SK-N-SH treated with all-trans-retinoic acid at 6 μM for 48 hours (cell line): ENCODE measurements around the gene FAM3B.

Experiments
- ATAC-seq: fragments of 200-7000 bp; cut with Tn5 transposase; 3 replicates; pipeline ENCODE4 v1.9.1; 2020; ENCODE audit warnings: mild to moderate bottlenecking, moderate library complexity
- ARNTL ChIP-seq: fragments of 450-650 bp; formaldehyde crosslinking; IDR thresholded peaks from 2 replicates; pipeline ENCODE4 v1.5.0; 2020; ENCODE audit warnings: low read depth, mild to moderate bottlenecking, moderate library complexity, borderline replicate concordance
- BACH2 ChIP-seq: fragments of 250-450 bp; sonication (Bioruptor Pico); IDR thresholded peaks from 2 replicates; pipeline ENCODE4 v1.9.0; 2021; ENCODE audit warnings: mild to moderate bottlenecking, borderline replicate concordance
- CREB5 ChIP-seq: fragments of 250-450 bp; sonication (Bioruptor Pico); IDR thresholded peaks from 2 replicates; pipeline ENCODE4 v1.5.1; 2020; ENCODE audit warnings: low read depth, mild to moderate bottlenecking, moderate library complexity
- CSDC2 ChIP-seq: fragments of 250-450 bp; sonication (Bioruptor Pico); IDR thresholded peaks from 2 replicates; pipeline ENCODE4 v1.5.0; 2020; ENCODE audit warnings: mild to moderate bottlenecking, moderate library complexity
- CSRNP3 ChIP-seq: fragments of 250-450 bp; sonication (Bioruptor Pico); IDR thresholded peaks from 2 replicates; pipeline ENCODE4 v1.5.1; 2021; ENCODE audit warnings: mild to moderate bottlenecking, moderate library complexity
- ESRRG ChIP-seq: fragments of 250-450 bp; sonication (Bioruptor Pico); IDR thresholded peaks from 2 replicates; pipeline ENCODE4 v1.6.1; 2021; ENCODE audit warnings: mild to moderate bottlenecking
- GLIS3 ChIP-seq: fragments of 250-450 bp; sonication (Bioruptor Pico); IDR thresholded peaks from 2 replicates; pipeline ENCODE4 v1.5.0; 2020; ENCODE audit warnings: mild to moderate bottlenecking, moderate library complexity
- ISL1 ChIP-seq: fragments of 250-450 bp; sonication (Bioruptor Pico); IDR thresholded peaks from 2 replicates; pipeline ENCODE4 v2.1.2; 2022; ENCODE audit warnings: mild to moderate bottlenecking, moderate library complexity
- OSR1 ChIP-seq: fragments of 250-450 bp; sonication (Bioruptor Pico); IDR thresholded peaks from 2 replicates; pipeline ENCODE4 v1.8.0; 2022; ENCODE audit warnings: moderate library complexity, mild to moderate bottlenecking, inconsistent platforms
- POU6F1 ChIP-seq: fragments of 250-450 bp; sonication (Bioruptor Pico); IDR thresholded peaks from 2 replicates; pipeline ENCODE4 v1.8.0; 2021; ENCODE audit warnings: low read depth, mild to moderate bottlenecking, moderate library complexity, borderline replicate concordance
- RARB ChIP-seq: fragments of 250-450 bp; sonication (Bioruptor Pico); IDR thresholded peaks from 2 replicates; pipeline ENCODE4 v1.8.0; 2021; ENCODE audit warnings: mild to moderate bottlenecking, moderate library complexity
- SNAI2 ChIP-seq: fragments of 250-450 bp; sonication (Bioruptor Pico); IDR thresholded peaks from 2 replicates; pipeline ENCODE4 v1.5.0; 2020; ENCODE audit warnings: mild to moderate bottlenecking, moderate library complexity
- TCF4 ChIP-seq: fragments of 250-450 bp; sonication (Bioruptor Pico); IDR thresholded peaks from 2 replicates; pipeline ENCODE4 v1.8.0; 2021; ENCODE audit warnings: mild to moderate bottlenecking, moderate library complexity, borderline replicate concordance
- TOX ChIP-seq: fragments of 250-450 bp; sonication (Bioruptor Pico); IDR thresholded peaks from 2 replicates; pipeline ENCODE4 v1.8.0; 2021; ENCODE audit warnings: mild to moderate bottlenecking, moderate library complexity, borderline replicate concordance
- ZC3H10 ChIP-seq: fragments of 250-450 bp; sonication (Bioruptor Pico); IDR thresholded peaks from 2 replicates; pipeline ENCODE4 v1.5.1; 2021; ENCODE audit warnings: mild to moderate bottlenecking, moderate library complexity
- ZFP3 ChIP-seq: fragments of 250-450 bp; sonication (Bioruptor Pico); IDR thresholded peaks from 2 replicates; pipeline ENCODE4 v1.5.0; 2020; ENCODE audit warnings: mild to moderate bottlenecking, moderate library complexity
- ZFP30 ChIP-seq: fragments of 450-650 bp; formaldehyde crosslinking; IDR thresholded peaks from 2 replicates; pipeline ENCODE4 v1.5.0; 2022; ENCODE audit warnings: mild to moderate bottlenecking, moderate library complexity
- ZNF565 ChIP-seq: fragments of 450-650 bp; formaldehyde crosslinking; conservative IDR thresholded peaks from 2 replicates; pipeline ENCODE4 v1.5.0; 2020; ENCODE audit warnings: low read depth, mild to moderate bottlenecking, moderate library complexity
- ZNF70 ChIP-seq: fragments of 450-650 bp; formaldehyde crosslinking; IDR thresholded peaks from 2 replicates; pipeline ENCODE4 v1.5.0; 2020; ENCODE audit warnings: mild to moderate bottlenecking, moderate library complexity
- ZNF8 ChIP-seq: fragments of 450-650 bp; formaldehyde crosslinking; IDR thresholded peaks from 2 replicates; pipeline ENCODE4 v1.5.0; 2020; ENCODE audit warnings: mild to moderate bottlenecking, moderate library complexity
- TF ChIP-seq, protein P1 (sequence below): fragments of 250-450 bp; sonication (Bioruptor Pico); IDR thresholded peaks from 2 replicates; pipeline ENCODE4 v1.8.0; 2020; ENCODE audit warnings: mild to moderate bottlenecking, moderate library complexity, borderline replicate concordance
- TF ChIP-seq, protein P2 (sequence below): fragments of 250-450 bp; sonication (Bioruptor Pico); IDR thresholded peaks from 2 replicates; pipeline ENCODE4 v1.5.0; 2020; ENCODE audit warnings: mild to moderate bottlenecking, moderate library complexity

Gene FAM3B

DNA sequence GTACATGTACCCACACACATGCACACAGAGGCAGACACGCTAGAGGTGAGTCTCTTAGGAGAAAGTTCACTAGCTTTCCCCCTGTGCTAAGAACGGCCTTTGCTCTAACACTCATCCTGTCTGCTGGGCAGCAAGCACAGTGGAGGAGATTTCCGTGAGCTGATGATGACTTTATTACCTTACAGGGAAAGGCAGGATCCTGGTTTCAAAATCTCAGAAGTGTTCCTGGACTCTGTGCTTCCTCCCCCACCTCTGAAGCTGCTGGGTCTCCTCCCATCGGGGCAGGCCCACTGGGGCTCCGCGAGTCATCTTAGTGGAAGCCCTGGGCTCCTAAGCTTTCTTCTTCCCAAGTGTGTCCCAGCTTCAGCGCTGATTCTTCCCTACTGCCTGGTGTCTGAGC, 2.7 kb downstream of the FAM3B start:
- ATAC-seq = no peak
- no peak for TF ChIP-seq OSR1

DNA sequence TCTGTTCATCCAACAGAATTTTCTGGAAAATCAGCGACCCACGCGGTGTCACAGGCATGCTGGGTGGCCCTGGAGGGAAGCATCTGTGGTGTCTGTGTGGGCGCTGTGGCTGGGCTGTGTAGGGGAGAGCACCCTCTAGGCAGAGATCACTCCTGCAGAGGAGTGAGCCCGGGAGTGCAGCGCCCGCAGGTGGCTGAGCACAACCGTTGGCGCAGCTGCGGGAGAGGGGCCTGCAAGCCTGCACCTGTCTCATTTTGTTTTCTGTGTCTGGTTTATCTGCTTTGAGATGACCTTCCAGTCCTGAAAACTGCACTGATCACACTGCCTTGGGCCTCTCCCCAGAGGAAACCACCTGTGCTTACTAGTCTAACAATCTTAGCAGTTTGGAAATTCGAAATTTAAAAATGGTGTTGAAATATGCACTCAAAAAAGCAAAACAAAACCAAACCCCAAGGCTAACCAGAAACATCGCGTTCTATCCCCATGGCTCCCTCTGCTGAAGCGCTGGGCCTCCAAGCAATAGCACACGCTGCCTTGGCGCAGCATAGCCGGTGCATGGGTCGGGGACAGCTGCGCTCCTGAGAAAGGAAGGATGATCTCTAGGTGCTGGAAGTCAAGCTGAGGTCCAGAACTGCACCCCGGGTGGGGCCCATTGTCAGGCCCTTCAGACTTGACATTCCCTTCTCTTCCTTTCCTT, 4.8 kb downstream of the FAM3B start:
- ATAC-seq = no peak
- no peak for TF ChIP-seq CSRNP3 (CRISPR knock-in tag)
- no peak for TF ChIP-seq TOX (CRISPR knock-in tag)
- TF ChIP-seq ZFP3 (CRISPR knock-in tag) = no peak
- TF ChIP-seq POU6F1 = no peak
- TF ChIP-seq ARNTL = no peak
- TF ChIP-seq, protein P1, sequence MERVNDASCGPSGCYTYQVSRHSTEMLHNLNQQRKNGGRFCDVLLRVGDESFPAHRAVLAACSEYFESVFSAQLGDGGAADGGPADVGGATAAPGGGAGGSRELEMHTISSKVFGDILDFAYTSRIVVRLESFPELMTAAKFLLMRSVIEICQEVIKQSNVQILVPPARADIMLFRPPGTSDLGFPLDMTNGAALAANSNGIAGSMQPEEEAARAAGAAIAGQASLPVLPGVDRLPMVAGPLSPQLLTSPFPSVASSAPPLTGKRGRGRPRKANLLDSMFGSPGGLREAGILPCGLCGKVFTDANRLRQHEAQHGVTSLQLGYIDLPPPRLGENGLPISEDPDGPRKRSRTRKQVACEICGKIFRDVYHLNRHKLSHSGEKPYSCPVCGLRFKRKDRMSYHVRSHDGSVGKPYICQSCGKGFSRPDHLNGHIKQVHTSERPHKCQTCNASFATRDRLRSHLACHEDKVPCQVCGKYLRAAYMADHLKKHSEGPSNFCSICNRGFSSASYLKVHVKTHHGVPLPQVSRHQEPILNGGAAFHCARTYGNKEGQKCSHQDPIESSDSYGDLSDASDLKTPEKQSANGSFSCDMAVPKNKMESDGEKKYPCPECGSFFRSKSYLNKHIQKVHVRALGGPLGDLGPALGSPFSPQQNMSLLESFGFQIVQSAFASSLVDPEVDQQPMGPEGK (CRISPR knock-in tag) = no peak
- TF ChIP-seq CREB5 = no peak
- no peak for TF ChIP-seq OSR1
- TF ChIP-seq ZC3H10 = no peak
- TF ChIP-seq ZNF70 (CRISPR knock-in tag) = no peak
- TF ChIP-seq ZNF8 = no peak
- no peak for TF ChIP-seq ZFP30 (CRISPR knock-in tag)
- TF ChIP-seq SNAI2 (CRISPR knock-in tag) = no peak
- TF ChIP-seq TCF4 = no peak
- no peak for TF ChIP-seq RARB
- no peak for TF ChIP-seq ESRRG (CRISPR knock-in tag)
- no peak for TF ChIP-seq GLIS3 (CRISPR knock-in tag)
- TF ChIP-seq, protein P2, sequence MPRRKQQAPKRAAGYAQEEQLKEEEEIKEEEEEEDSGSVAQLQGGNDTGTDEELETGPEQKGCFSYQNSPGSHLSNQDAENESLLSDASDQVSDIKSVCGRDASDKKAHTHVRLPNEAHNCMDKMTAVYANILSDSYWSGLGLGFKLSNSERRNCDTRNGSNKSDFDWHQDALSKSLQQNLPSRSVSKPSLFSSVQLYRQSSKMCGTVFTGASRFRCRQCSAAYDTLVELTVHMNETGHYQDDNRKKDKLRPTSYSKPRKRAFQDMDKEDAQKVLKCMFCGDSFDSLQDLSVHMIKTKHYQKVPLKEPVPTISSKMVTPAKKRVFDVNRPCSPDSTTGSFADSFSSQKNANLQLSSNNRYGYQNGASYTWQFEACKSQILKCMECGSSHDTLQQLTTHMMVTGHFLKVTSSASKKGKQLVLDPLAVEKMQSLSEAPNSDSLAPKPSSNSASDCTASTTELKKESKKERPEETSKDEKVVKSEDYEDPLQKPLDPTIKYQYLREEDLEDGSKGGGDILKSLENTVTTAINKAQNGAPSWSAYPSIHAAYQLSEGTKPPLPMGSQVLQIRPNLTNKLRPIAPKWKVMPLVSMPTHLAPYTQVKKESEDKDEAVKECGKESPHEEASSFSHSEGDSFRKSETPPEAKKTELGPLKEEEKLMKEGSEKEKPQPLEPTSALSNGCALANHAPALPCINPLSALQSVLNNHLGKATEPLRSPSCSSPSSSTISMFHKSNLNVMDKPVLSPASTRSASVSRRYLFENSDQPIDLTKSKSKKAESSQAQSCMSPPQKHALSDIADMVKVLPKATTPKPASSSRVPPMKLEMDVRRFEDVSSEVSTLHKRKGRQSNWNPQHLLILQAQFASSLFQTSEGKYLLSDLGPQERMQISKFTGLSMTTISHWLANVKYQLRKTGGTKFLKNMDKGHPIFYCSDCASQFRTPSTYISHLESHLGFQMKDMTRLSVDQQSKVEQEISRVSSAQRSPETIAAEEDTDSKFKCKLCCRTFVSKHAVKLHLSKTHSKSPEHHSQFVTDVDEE = no peak
- TF ChIP-seq ISL1 (CRISPR knock-in tag) = no peak
- no peak for TF ChIP-seq CSDC2

- TF ChIP-seq ESRRG (CRISPR knock-in tag) (no peak), ZNF70 (CRISPR knock-in tag) (no peak), ZNF565 (CRISPR knock-in tag) (no peak), TOX (CRISPR knock-in tag) (no peak), BACH2 (no peak), CREB5 (no peak), GLIS3 (CRISPR knock-in tag) (no peak), ARNTL (no peak), ZC3H10 (no peak), ZFP30 (CRISPR knock-in tag) (no peak), ZFP3 (CRISPR knock-in tag) (no peak), OSR1 (no peak)
- TF ChIP-seq, protein P1 (CRISPR knock-in tag) = no peak
- TF ChIP-seq, protein P2 = no peak
- ATAC-seq = no peak
Measured at GRCh38 chr21:41321908-41322495, 5.4 kb downstream of the FAM3B start.
